Activated T-cell treated with anti-CD3 and anti-CD28 coated beads for 24 hours (primary cell): ENCODE data around the gene SLC25A24.

Experiments
- DNase-seq: peaks from one replicate; pipeline ENCODE4 v3.0.0-alpha.2; 2020; ENCODE audit warnings: low read depth

Gene SLC25A24

DNA sequence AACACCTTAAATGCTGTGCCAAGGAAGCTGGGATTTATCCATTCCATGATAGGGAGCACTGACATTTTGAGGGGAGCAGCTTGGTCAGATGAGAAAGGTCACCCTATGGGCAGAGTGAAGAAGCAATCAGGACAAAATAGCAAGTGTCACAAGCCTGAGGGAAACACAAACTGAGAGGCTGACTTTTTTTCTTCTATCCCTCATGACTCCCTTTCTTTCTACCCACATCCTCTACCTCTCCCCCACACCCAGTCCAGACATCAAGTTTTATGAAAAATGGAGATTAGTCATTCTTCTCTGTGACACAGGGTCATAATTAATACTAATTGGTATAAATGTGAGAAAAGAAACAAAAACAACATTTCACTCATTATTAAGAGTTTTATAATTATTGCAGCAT is 103.1 kb downstream of the SLC25A24 start:
- no peak for DNase-seq

- no peak for DNase-seq
Measured at GRCh38 chr1:108096089-108096488, 104.1 kb downstream of the SLC25A24 start.

DNA sequence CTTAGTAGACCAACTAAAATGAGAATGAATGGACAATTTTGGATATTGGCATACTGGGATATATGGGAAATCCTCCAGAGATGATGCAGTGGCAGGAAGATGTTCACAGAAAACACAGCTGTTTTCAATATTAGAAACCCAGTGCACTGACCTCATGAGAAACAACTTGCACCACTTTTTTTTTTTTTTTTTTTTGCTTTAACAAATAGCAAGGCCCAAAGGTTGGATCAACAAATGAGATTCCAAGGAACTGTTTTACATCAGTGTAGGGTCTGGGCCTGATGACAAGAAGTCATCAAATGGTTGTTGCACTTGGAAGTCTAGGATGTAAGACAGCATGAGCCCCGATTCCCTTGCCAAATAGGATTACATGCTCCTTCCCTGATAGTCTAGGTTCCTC is 110.7 kb downstream of the SLC25A24 start:
- no peak for DNase-seq

DNA sequence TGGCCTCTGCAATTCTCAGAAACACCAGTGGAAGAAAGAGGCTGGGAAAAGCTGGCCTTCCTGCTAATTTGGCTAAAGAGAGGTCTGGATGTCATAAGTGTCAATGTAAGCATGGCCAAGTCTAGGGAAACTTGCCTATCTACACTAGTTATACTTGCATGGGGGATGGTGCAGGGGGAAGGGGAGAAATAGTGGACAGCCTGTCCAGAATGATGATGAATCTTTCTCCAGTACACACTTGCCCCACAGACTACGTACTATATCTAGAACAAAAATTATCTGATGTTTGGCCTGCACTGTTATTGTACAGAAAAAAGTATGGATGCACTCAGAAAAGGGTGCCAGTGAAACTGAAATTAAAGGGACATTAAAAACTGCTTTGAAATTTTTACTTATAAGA is 114.5 kb downstream of the SLC25A24 start:
- no peak for DNase-seq

- no peak for DNase-seq
Measured at GRCh38 chr1:108084866-108085477, 115.2 kb downstream of the SLC25A24 start.
